PC-9 (cell line): ENCODE measurements around the gene PDE6C. TPM values are rescaled to one million over a fixed set of nuclear protein-coding genes. Genes with fewer than 3 reads are reported as not detected.

Source experiments
- BruUV-seq: library from RNA; stranded (reverse); fragments of 400-500 nt; replicated peaks from 2 replicates; lab custom pipeline; 2021; lab: Mats Ljungman, UMichigan
- CTCF ChIA-PET: fragments of 300-600 bp; sonication (Branson Sonifier 250); formaldehyde crosslinking; loops from one replicate; lab custom pipeline; 2022; ENCODE audit warnings: antibody characterized with exemption; lab: Charles Lee
- POLR2A ChIA-PET: fragments of 300-600 bp; sonication (Branson Sonifier 250); formaldehyde crosslinking; loops from one replicate; lab custom pipeline; 2022; ENCODE audit warnings: antibody characterized with exemption; ENCODE audit not compliant: unreplicated experiment; lab: Charles Lee
- DNase-seq, 2 experiments: peaks; one replicate each; pipeline versions ENCODE4 v3.0.0 to v3.0.0-alpha.2; 2015 to 2022; ENCODE audit warnings: mixed read lengths in 1 of 2
- H2AFZ ChIP-seq: fragments of 200-600 bp; sonication (generic); 2 replicates; pipeline ENCODE4 v1.8.1; 2017; ENCODE audit warnings: antibody characterized with exemption
- H3F3A ChIP-seq: fragments of 200-600 bp; sonication (generic); 2 replicates; pipeline ENCODE4 v1.8.1; 2017; ENCODE audit warnings: antibody characterized with exemption, mild to moderate bottlenecking, low read depth; ENCODE audit not compliant: insufficient read depth
- H3K27ac ChIP-seq: fragments of 200-600 bp; sonication (generic); 2 replicates; pipeline ENCODE4 v1.6.1; 2016; ENCODE audit warnings: mixed run types
- H3K27me3 ChIP-seq: fragments of 200-600 bp; sonication (generic); 2 replicates; pipeline ENCODE4 v1.6.1; 2016; ENCODE audit warnings: low read depth, mixed run types; ENCODE audit not compliant: insufficient read depth
- H3K36me3 ChIP-seq: fragments of 200-600 bp; sonication (generic); 2 replicates; pipeline ENCODE4 v1.6.1; 2016; ENCODE audit warnings: low read depth, mixed run types
- H3K4me1 ChIP-seq: fragments of 200-600 bp; sonication (generic); replicated peaks from 2 replicates; pipeline ENCODE4 v1.6.1; 2016; ENCODE audit warnings: mixed run types; ENCODE audit not compliant: insufficient read depth
- H3K4me2 ChIP-seq: fragments of 200-600 bp; sonication (generic); 2 replicates; pipeline ENCODE4 v1.6.1; 2017; ENCODE audit warnings: mixed run types
- H3K4me3 ChIP-seq: fragments of 200-600 bp; sonication (generic); 2 replicates; pipeline ENCODE4 v1.6.1; 2016; ENCODE audit warnings: mixed run types
- H3K79me2 ChIP-seq: fragments of 200-600 bp; sonication (generic); 2 replicates; pipeline ENCODE4 v1.6.1; 2017; ENCODE audit warnings: low read depth, mixed run types
- H3K9me2 ChIP-seq: fragments of 200-600 bp; sonication (generic); 2 replicates; pipeline ENCODE4 v1.8.1; 2017; ENCODE audit warnings: mild to moderate bottlenecking; ENCODE audit not compliant: insufficient read depth
- H3K9me3 ChIP-seq: fragments of 200-600 bp; sonication (generic); 2 replicates; pipeline ENCODE4 v1.8.1; 2016; ENCODE audit warnings: low read depth; ENCODE audit not compliant: insufficient read depth
- H4K20me1 ChIP-seq: fragments of 200-600 bp; sonication (generic); 2 replicates; pipeline ENCODE4 v1.8.1; 2017; ENCODE audit not compliant: insufficient read depth
- EZH2 ChIP-seq: fragments of 200-600 bp; sonication (generic); IDR thresholded peaks from 2 replicates; pipeline ENCODE4 v1.8.0; 2017; ENCODE audit warnings: antibody characterized with exemption, low read depth
- intact Hi-C: fragments of 100-400 bp; cut with micrococcal nuclease; formaldehyde crosslinking; loops from one replicate; pipeline ENCODE4 v1.10.0; 2022; ENCODE audit not compliant: unreplicated experiment
- total RNA-seq: library from RNA; stranded (reverse); gene quantifications from 2 replicates; pipeline ENCODE4 v1.2.3, GENCODE V29; 2021
- TF ChIP-seq, protein P1 (sequence below): fragments of 200-600 bp; sonication (generic); conservative IDR thresholded peaks from 2 replicates; pipeline ENCODE4 v1.6.1; 2017; ENCODE audit warnings: mixed run types, antibody characterized with exemption, mild to moderate bottlenecking, moderate library complexity

Gene PDE6C
- total RNA-seq, 1 experiment from 2014 or later = not detected

DNA sequence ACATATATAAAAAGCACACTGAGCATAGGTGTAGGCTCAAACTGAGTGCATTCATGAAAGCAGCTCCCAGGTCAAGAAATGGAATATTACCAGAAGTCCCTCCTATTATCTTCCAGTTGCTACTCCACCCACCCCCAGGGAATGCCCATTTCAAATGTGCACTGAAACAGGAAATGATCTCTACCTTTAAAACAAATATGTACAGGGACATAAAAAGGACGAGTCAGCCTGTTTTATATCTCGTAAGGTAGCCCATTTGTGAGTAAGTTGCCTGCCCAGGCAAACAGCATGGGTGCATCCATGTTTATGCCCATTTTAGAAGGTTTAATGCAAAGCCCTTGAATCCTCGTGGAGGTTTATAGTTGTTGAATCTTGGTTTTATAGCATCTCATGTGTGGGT is 35.4 kb upstream of the PDE6C start:
- DNase-seq = peak in 1 of 2 experiments; percentile 60
- H4K20me1 ChIP-seq = no peaks in the 10 kb centered on the region
- H2AFZ ChIP-seq = no peak overlapping the region
- peaks cover 11% of the 10 kb centered on the region; the same call in 1 of the 2 replicates for H3F3A ChIP-seq
- no peaks in the 10 kb centered on the region for H3K9me2 ChIP-seq
- intact Hi-C loops = no loop called here
- no peaks in the 10 kb centered on the region for H3K79me2 ChIP-seq
- H3K4me3 ChIP-seq = no peak overlapping the region
- H3K4me1 ChIP-seq = peaks cover 33% of the 10 kb centered on the region
- BruUV-seq = no TSS peak
- H3K27me3 ChIP-seq = no peaks in the 10 kb centered on the region
- no peak overlapping the region for H3K4me2 ChIP-seq
- H3K9me3 ChIP-seq = peaks cover 5% of the 10 kb centered on the region; the same call in 1 of the 2 replicates
- POLR2A ChIA-PET = interaction anchor here (0.7 kb wide), 1 partner anchor 47 kb away, joined by 3 read pairs; no protein-coding TSS in a partner anchor
- H3K27ac ChIP-seq = peak overlapping the region; percentile 26
- TF ChIP-seq, protein P1, sequence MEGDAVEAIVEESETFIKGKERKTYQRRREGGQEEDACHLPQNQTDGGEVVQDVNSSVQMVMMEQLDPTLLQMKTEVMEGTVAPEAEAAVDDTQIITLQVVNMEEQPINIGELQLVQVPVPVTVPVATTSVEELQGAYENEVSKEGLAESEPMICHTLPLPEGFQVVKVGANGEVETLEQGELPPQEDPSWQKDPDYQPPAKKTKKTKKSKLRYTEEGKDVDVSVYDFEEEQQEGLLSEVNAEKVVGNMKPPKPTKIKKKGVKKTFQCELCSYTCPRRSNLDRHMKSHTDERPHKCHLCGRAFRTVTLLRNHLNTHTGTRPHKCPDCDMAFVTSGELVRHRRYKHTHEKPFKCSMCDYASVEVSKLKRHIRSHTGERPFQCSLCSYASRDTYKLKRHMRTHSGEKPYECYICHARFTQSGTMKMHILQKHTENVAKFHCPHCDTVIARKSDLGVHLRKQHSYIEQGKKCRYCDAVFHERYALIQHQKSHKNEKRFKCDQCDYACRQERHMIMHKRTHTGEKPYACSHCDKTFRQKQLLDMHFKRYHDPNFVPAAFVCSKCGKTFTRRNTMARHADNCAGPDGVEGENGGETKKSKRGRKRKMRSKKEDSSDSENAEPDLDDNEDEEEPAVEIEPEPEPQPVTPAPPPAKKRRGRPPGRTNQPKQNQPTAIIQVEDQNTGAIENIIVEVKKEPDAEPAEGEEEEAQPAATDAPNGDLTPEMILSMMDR = no peak
- TF ChIP-seq EZH2 = no peak
- CTCF ChIA-PET = no interaction called here
- H3K36me3 ChIP-seq = 0 out of 2 replicates have a peak, but pooled peaks cover 6% of the 10 kb centered on the region

DNA sequence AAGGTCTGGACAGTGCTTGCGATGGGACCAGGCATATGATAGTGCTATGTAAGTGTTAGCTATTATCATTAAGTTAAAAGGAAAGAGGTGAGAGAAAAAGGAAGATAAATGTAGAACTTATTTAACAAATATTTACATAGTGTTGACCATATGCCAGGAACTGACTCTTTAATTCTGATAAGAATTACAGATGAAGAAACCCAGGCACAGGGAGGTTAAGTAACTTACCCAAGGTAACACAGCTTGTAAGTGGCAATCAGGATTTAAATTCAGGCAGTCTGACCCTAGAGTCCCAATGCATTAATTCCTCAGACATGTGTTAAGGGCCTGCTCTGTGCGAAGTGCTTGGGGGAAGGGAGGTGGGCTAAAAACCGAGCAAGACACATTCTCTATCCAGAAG is 34.8 kb upstream of the PDE6C start:
- peak overlapping the region; percentile 26 for H3K27ac ChIP-seq
- CTCF ChIA-PET = no interaction called here

GRCh38 chr10:93579089-93579488 is 33.2 kb upstream of the PDE6C start:
- Histone ChIP-seq H3K27me3 (no peaks in the 10 kb centered on the region), H3K4me3 (peak overlapping the region; percentile 21; the same call in 1 of the 2 replicates), H3K27ac (peak overlapping the region; percentile 88), H3K36me3 (0 out of 2 replicates have a peak, but pooled peaks cover 6% of the 10 kb centered on the region), H2AFZ (peak overlapping the region; percentile 74), H3K9me3 (peaks cover 5% of the 10 kb centered on the region; the same call in 1 of the 2 replicates), H3F3A (peaks cover 11% of the 10 kb centered on the region; the same call in 1 of the 2 replicates), H3K79me2 (no peaks in the 10 kb centered on the region), H3K9me2 (no peaks in the 10 kb centered on the region), H3K4me2 (peak overlapping the region; percentile 71), H3K4me1 (peaks cover 34% of the 10 kb centered on the region), H4K20me1 (no peaks in the 10 kb centered on the region)
- TF ChIP-seq EZH2 = no peak
- TF ChIP-seq, protein P1 = no peak
- intact Hi-C loops = no loop called here
- BruUV-seq = no TSS peak
- DNase-seq = peak; percentile 58 to 94
- POLR2A ChIA-PET = no interaction called here
- CTCF ChIA-PET = no interaction called here

More for the DNA sequence above, 34.8 kb upstream of the PDE6C start:
- Histone ChIP-seq H3F3A (peaks cover 11% of the 10 kb centered on the region; the same call in 1 of the 2 replicates), H3K36me3 (0 out of 2 replicates have a peak, but pooled peaks cover 6% of the 10 kb centered on the region), H3K9me2 (no peaks in the 10 kb centered on the region), H3K4me2 (no peak overlapping the region; the same call in 1 of the 2 replicates), H4K20me1 (no peaks in the 10 kb centered on the region), H3K4me3 (no peak overlapping the region), H3K9me3 (peaks cover 5% of the 10 kb centered on the region; the same call in 1 of the 2 replicates), H3K79me2 (no peaks in the 10 kb centered on the region), H3K27me3 (no peaks in the 10 kb centered on the region), H2AFZ (no peak overlapping the region), H3K4me1 (peaks cover 33% of the 10 kb centered on the region)
- TF ChIP-seq EZH2 = no peak
- TF ChIP-seq, protein P1 = no peak
- no TSS peak for BruUV-seq
- DNase-seq = no peak
- intact Hi-C loops = no loop called here
- POLR2A ChIA-PET = no interaction called here
